ENCODE results near the gene MBD1. TPM values are rescaled to one million over a fixed set of nuclear protein-coding genes. Genes with fewer than 3 reads are reported as not detected.

MBD1 gene
- total RNA-seq, 1 experiment from 2014 or later: 53.4 TPM

- Mint-ChIP-seq H3K4me1 (peaks cover 27% of the 10 kb centered on the region), H3K36me3 (peaks cover 37% of the 10 kb centered on the region), H3K27ac (no peak overlapping the region), H3K27me3 (ENCODE audit: low read depth) (no peaks in the 10 kb centered on the region), H3K9me3 (no peaks in the 10 kb centered on the region), H3K4me3 (no peak overlapping the region)
- DNase-seq (ENCODE audit: low spot score) (no peak), ATAC-seq (no peak)
- TF ChIP-seq ETV6 (CRISPR knock-in tag; IDR thresholded peaks at IDR 0.05) (no peak), NR2C2 (CRISPR knock-in tag; IDR thresholded peaks at IDR 0.05) (no peak), ZNF671 (CRISPR knock-in tag; IDR thresholded peaks at IDR 0.05) (no peak), CBFB (CRISPR knock-in tag; IDR thresholded peaks at IDR 0.05; ENCODE audit: low read depth) (no peak), HMGA2 (CRISPR knock-in tag; IDR thresholded peaks at IDR 0.05) (no peak), FOXK1 (CRISPR knock-in tag; IDR thresholded peaks at IDR 0.05) (no peak), GABPB1 (CRISPR knock-in tag; IDR thresholded peaks at IDR 0.05) (no peak), ZNF416 (CRISPR knock-in tag; IDR thresholded peaks at IDR 0.05) (no peak), FOXJ3 (CRISPR knock-in tag; IDR thresholded peaks at IDR 0.05; ENCODE audit: borderline replicate concordance) (no peak), TEAD1 (CRISPR knock-in tag; IDR thresholded peaks at IDR 0.05) (no peak), E2F4 (CRISPR knock-in tag; IDR thresholded peaks at IDR 0.05; ENCODE audit: borderline replicate concordance, low read depth) (no peak), FOXP4 (CRISPR knock-in tag; IDR thresholded peaks at IDR 0.05) (no peak), ATF6 (CRISPR knock-in tag; IDR thresholded peaks at IDR 0.05) (no peak), ZNF138 (CRISPR knock-in tag; conservative IDR thresholded peaks at IDR 0.05) (no peak), CREB1 (CRISPR knock-in tag; IDR thresholded peaks at IDR 0.05) (no peak), ESRRA (CRISPR knock-in tag; IDR thresholded peaks at IDR 0.05; ENCODE audit: borderline replicate concordance) (no peak), MXD4 (CRISPR knock-in tag; IDR thresholded peaks at IDR 0.05; ENCODE audit: borderline replicate concordance) (no peak), TCF7 (CRISPR knock-in tag; IDR thresholded peaks at IDR 0.05; ENCODE audit: low read depth) (no peak)
- TF ChIP-seq, protein P1, sequence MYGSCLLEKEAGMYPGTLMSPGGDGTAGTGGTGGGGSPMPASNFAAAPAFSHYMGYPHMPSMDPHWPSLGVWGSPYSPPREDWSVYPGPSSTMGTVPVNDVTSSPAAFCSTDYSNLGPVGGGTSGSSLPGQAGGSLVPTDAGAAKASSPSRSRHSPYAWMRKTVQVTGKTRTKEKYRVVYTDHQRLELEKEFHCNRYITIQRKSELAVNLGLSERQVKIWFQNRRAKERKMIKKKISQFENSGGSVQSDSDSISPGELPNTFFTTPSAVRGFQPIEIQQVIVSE (CRISPR knock-in tag; IDR thresholded peaks at IDR 0.05; ENCODE audit: borderline replicate concordance): no peak
- TF ChIP-seq, protein P2, sequence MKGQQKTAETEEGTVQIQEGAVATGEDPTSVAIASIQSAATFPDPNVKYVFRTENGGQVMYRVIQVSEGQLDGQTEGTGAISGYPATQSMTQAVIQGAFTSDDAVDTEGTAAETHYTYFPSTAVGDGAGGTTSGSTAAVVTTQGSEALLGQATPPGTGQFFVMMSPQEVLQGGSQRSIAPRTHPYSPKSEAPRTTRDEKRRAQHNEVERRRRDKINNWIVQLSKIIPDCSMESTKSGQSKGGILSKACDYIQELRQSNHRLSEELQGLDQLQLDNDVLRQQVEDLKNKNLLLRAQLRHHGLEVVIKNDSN (CRISPR knock-in tag; IDR thresholded peaks at IDR 0.05): no peak
- ChIA-PET POLR2A (no interaction called here), CTCF (no interaction called here)
These were observed 3.0 kb upstream of the MBD1 start for GRCh38 chr18:50284255-50284885.

Data from WTC11 (cell line).